Gastroesophageal sphincter (tissue), 3 donors: Measurements from ENCODE around the gene ESR1.

Experiments
- EP300 ChIP-seq: sonication (generic); formaldehyde crosslinking; IDR thresholded peaks from one replicate; pipeline ENCODE4 v1.6.1; 2017; ENCODE audit warnings: antibody characterized with exemption, mild to moderate bottlenecking
- TF ChIP-seq, protein P1 (sequence below), 4 experiments: fragments of 200-600 bp in 2 of 4; fragments of 450-650 bp in 2 of 4; sonication (generic) in 1 of 4; IDR thresholded peaks; one replicate each; pipeline ENCODE4 v1.5.1; 2017 to 2019; ENCODE audit warnings: antibody characterized with exemption in 4 of 4, mild to moderate bottlenecking in 2 of 4, moderate library complexity in 2 of 4

DNA sequence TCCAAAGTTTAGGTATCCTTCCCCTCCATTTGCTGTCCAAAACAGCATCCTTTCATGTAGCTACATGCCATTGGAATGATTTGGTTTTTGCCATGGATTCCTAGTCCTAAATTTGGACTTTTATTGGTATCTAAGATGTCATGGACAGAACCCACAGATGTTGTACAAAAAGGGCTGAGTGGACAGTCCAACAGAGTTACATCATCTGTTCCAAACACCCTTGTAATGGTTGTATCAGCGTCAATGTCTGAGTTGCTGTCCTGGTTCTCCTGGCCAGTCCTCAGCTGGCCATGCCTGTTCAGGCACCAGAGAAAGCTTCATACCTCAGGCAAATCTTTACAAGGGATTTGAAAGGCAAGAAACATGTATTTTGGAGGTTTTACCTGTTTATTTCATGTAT is 191.3 kb downstream of the ESR1 start:
- TF ChIP-seq, protein P1, sequence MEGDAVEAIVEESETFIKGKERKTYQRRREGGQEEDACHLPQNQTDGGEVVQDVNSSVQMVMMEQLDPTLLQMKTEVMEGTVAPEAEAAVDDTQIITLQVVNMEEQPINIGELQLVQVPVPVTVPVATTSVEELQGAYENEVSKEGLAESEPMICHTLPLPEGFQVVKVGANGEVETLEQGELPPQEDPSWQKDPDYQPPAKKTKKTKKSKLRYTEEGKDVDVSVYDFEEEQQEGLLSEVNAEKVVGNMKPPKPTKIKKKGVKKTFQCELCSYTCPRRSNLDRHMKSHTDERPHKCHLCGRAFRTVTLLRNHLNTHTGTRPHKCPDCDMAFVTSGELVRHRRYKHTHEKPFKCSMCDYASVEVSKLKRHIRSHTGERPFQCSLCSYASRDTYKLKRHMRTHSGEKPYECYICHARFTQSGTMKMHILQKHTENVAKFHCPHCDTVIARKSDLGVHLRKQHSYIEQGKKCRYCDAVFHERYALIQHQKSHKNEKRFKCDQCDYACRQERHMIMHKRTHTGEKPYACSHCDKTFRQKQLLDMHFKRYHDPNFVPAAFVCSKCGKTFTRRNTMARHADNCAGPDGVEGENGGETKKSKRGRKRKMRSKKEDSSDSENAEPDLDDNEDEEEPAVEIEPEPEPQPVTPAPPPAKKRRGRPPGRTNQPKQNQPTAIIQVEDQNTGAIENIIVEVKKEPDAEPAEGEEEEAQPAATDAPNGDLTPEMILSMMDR (IDR thresholded peaks at IDR 0.05): no peak
- TF ChIP-seq EP300: no peak
